ENCODE measurements around the gene CLEC2D.

DNA sequence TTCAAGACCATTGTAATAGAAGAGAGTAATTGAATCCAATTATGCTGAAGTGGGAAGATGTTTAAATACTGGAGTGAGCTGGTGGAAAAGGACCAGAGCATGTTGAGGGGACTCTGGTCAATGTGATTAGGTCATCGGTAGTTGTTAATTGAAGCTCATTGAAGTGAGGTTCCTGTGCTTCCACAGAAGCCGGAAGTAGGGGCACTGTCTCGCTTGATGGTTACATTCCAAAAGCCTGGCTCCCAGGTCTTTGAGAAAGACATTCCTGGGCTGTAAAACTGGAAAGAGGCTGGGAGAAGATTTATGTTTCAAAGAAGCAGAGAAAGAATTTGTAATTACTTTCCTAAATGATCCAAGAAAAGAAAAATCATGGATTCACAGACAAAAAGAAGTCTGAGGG, 75.7 kb downstream of the CLEC2D start:
- TF ChIP-seq, protein P1, sequence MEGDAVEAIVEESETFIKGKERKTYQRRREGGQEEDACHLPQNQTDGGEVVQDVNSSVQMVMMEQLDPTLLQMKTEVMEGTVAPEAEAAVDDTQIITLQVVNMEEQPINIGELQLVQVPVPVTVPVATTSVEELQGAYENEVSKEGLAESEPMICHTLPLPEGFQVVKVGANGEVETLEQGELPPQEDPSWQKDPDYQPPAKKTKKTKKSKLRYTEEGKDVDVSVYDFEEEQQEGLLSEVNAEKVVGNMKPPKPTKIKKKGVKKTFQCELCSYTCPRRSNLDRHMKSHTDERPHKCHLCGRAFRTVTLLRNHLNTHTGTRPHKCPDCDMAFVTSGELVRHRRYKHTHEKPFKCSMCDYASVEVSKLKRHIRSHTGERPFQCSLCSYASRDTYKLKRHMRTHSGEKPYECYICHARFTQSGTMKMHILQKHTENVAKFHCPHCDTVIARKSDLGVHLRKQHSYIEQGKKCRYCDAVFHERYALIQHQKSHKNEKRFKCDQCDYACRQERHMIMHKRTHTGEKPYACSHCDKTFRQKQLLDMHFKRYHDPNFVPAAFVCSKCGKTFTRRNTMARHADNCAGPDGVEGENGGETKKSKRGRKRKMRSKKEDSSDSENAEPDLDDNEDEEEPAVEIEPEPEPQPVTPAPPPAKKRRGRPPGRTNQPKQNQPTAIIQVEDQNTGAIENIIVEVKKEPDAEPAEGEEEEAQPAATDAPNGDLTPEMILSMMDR (IDR thresholded peaks at IDR 0.05; ENCODE audit: low read depth, low read length), result no peak
- TF ChIP-seq POLR2A (IDR thresholded peaks at IDR 0.05; ENCODE audit: extremely low read depth, insufficient read length) (no peak), MYC (IDR thresholded peaks at IDR 0.05; ENCODE audit: low read depth, low read length) (no peak)
- TF ChIP-seq, protein P2, sequence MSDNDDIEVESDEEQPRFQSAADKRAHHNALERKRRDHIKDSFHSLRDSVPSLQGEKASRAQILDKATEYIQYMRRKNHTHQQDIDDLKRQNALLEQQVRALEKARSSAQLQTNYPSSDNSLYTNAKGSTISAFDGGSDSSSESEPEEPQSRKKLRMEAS (IDR thresholded peaks at IDR 0.05; ENCODE audit: low read depth, low read length), result no peak

Data from NB4 (cell line).